ENCODE measurements around the gene EDIL3.

- TF ChIP-seq YY1 (IDR thresholded peaks at IDR 0.05; ENCODE audit: low read depth, low read length) = no peak
- no peak for TF ChIP-seq SMAD5 (IDR thresholded peaks at IDR 0.05; ENCODE audit: low read depth)
- TF ChIP-seq POLR2A (IDR thresholded peaks at IDR 0.05; ENCODE audit: low read depth, low read length) = no peak
- TF ChIP-seq REST (IDR thresholded peaks at IDR 0.05; ENCODE audit: low read depth, low read length) = no peak
- TF ChIP-seq POLR2AphosphoS2 (IDR thresholded peaks at IDR 0.05; ENCODE audit: low read depth, low read length) = no peak
- TF ChIP-seq NFXL1 (IDR thresholded peaks at IDR 0.05; ENCODE audit: borderline replicate concordance) = no peak
- TF ChIP-seq TBL1XR1 (IDR thresholded peaks at IDR 0.05; ENCODE audit: low read depth, low read length) = no peak
- no peak for TF ChIP-seq ATF3 (IDR thresholded peaks at IDR 0.05; ENCODE audit: borderline replicate concordance, extremely low read depth, low read depth, low read length)
- TF ChIP-seq POLR2AphosphoS5 (IDR thresholded peaks at IDR 0.05; ENCODE audit: low read length) = no peak
- no peak for TF ChIP-seq FOXK2 (IDR thresholded peaks at IDR 0.05)
- no peak for TF ChIP-seq CTCF (IDR thresholded peaks at IDR 0.05 in 2 of 3, conservative IDR thresholded peaks at IDR 0.05 in 1 of 3; ENCODE audit: control insufficient read depth in 2 of 3, extremely low read depth in 1 of 3, insufficient read depth in 1 of 3, low read depth in 3 of 3, low read length in 3 of 3)
- TF ChIP-seq EP300 (IDR thresholded peaks at IDR 0.05; ENCODE audit: borderline replicate concordance in 1 of 2, control insufficient read depth in 1 of 2, low read depth in 2 of 2, low read length in 2 of 2) = no peak
- TF ChIP-seq ZBTB33 (IDR thresholded peaks at IDR 0.05) = no peak
These were observed 1.3 kb downstream of the EDIL3 start for GRCh38 chr5:84383296-84383815.
